Measurements from ENCODE around the gene FSCN2. TPM values are rescaled to one million over a fixed set of nuclear protein-coding genes. Genes with fewer than 3 reads are reported as not detected.

The FSCN2 gene
- total RNA-seq, 1 experiment from 2014 or later = 0.31 TPM

DNA sequence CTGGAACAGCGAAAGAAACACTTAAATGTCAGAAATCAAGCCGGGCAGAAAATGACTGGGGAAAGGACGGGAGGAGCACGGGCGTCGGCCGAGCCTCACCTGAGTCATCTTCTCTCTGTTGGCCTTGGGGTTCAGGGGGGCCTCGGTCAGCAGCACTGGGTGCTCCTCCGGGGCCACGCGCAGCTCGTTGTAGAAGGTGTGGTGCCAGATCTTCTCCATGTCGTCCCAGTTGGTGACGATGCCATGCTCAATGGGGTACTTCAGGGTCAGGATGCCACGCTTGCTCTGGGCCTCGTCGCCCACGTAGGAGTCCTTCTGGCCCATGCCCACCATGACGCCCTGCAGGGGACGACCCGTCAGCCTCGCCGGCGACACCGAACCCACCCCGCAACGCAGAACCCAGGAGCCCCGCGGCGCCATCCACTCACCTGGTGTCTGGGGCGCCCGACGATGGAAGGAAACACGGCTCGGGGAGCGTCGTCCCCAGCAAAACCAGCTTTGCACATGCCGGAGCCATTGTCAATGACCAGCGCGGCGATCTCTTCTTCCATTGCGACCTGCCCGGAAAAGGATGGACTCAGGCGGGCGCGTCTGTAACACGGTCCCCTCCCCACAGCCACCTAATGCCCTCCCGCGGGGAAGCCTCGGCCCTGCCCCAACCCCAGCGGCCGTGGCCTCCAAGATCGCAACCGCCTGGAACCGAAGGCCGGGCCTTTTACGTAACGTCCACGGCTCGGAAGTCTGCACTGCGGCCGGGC lies 16.2 kb upstream of the FSCN2 start:
- H3K27me3 Mint-ChIP-seq (ENCODE audit: low read depth) = peaks cover 10% of the 10 kb centered on the region; the same call in 1 of the 2 replicates
- TF ChIP-seq CDX4 (CRISPR knock-in tag; IDR thresholded peaks at IDR 0.05; ENCODE audit: borderline replicate concordance) (0 out of 2 replicates have a peak, but pooled peaks have one; percentile 22), ZNF425 (CRISPR knock-in tag; conservative IDR thresholded peaks at IDR 0.05) (peak; percentile 85; the same call in 1 of the 2 replicates), KAT7 (CRISPR knock-in tag; IDR thresholded peaks at IDR 0.05; ENCODE audit: borderline replicate concordance) (peak; percentile 25; the same call in 1 of the 2 replicates), EMX1 (CRISPR knock-in tag; IDR thresholded peaks at IDR 0.05) (peak; percentile 90), E2F5 (CRISPR knock-in tag; IDR thresholded peaks at IDR 0.05) (0 out of 2 replicates have a peak, but pooled peaks have one; percentile 40), SP1 (CRISPR knock-in tag; conservative IDR thresholded peaks at IDR 0.05) (no peak), NFATC4 (CRISPR knock-in tag; IDR thresholded peaks at IDR 0.05) (peak; percentile 89), AR (CRISPR knock-in tag; IDR thresholded peaks at IDR 0.05) (peak; percentile 84; the same call in 1 of the 2 replicates), ZNF138 (CRISPR knock-in tag; conservative IDR thresholded peaks at IDR 0.05) (no peak), NR3C1 (CRISPR knock-in tag; conservative IDR thresholded peaks at IDR 0.05; ENCODE audit: low read depth) (no peak), FOXP1 (CRISPR knock-in tag; IDR thresholded peaks at IDR 0.05; ENCODE audit: borderline replicate concordance) (peak; percentile 73; the same call in 1 of the 2 replicates), ZNF671 (CRISPR knock-in tag; IDR thresholded peaks at IDR 0.05) (peak; percentile 76), ZNF396 (CRISPR knock-in tag; IDR thresholded peaks at IDR 0.05; ENCODE audit: borderline replicate concordance) (no peak), ZNF416 (CRISPR knock-in tag; IDR thresholded peaks at IDR 0.05) (peak; percentile 88; the same call in 1 of the 2 replicates), PRRX2 (CRISPR knock-in tag; IDR thresholded peaks at IDR 0.05) (peak; percentile 75), ZNF317 (CRISPR knock-in tag; IDR thresholded peaks at IDR 0.05; ENCODE audit: borderline replicate concordance, low read depth) (no peak), NFE2L1 (CRISPR knock-in tag; IDR thresholded peaks at IDR 0.05) (peak; percentile 54; the same call in 1 of the 2 replicates)
- TF ChIP-seq, protein P1, sequence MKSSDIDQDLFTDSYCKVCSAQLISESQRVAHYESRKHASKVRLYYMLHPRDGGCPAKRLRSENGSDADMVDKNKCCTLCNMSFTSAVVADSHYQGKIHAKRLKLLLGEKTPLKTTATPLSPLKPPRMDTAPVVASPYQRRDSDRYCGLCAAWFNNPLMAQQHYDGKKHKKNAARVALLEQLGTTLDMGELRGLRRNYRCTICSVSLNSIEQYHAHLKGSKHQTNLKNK (CRISPR knock-in tag; IDR thresholded peaks at IDR 0.05) = peak; percentile 50; the same call in 1 of the 2 replicates
- TF ChIP-seq, protein P2, sequence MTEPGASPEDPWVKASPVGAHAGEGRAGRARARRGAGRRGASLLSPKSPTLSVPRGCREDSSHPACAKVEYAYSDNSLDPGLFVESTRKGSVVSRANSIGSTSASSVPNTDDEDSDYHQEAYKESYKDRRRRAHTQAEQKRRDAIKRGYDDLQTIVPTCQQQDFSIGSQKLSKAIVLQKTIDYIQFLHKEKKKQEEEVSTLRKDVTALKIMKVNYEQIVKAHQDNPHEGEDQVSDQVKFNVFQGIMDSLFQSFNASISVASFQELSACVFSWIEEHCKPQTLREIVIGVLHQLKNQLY (CRISPR knock-in tag; IDR thresholded peaks at IDR 0.05) = 0 out of 2 replicates have a peak, but pooled peaks have one; percentile 68
- TF ChIP-seq, protein P3, sequence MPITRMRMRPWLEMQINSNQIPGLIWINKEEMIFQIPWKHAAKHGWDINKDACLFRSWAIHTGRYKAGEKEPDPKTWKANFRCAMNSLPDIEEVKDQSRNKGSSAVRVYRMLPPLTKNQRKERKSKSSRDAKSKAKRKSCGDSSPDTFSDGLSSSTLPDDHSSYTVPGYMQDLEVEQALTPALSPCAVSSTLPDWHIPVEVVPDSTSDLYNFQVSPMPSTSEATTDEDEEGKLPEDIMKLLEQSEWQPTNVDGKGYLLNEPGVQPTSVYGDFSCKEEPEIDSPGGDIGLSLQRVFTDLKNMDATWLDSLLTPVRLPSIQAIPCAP (CRISPR knock-in tag; IDR thresholded peaks at IDR 0.05) = no peak
- TF ChIP-seq, protein P4, sequence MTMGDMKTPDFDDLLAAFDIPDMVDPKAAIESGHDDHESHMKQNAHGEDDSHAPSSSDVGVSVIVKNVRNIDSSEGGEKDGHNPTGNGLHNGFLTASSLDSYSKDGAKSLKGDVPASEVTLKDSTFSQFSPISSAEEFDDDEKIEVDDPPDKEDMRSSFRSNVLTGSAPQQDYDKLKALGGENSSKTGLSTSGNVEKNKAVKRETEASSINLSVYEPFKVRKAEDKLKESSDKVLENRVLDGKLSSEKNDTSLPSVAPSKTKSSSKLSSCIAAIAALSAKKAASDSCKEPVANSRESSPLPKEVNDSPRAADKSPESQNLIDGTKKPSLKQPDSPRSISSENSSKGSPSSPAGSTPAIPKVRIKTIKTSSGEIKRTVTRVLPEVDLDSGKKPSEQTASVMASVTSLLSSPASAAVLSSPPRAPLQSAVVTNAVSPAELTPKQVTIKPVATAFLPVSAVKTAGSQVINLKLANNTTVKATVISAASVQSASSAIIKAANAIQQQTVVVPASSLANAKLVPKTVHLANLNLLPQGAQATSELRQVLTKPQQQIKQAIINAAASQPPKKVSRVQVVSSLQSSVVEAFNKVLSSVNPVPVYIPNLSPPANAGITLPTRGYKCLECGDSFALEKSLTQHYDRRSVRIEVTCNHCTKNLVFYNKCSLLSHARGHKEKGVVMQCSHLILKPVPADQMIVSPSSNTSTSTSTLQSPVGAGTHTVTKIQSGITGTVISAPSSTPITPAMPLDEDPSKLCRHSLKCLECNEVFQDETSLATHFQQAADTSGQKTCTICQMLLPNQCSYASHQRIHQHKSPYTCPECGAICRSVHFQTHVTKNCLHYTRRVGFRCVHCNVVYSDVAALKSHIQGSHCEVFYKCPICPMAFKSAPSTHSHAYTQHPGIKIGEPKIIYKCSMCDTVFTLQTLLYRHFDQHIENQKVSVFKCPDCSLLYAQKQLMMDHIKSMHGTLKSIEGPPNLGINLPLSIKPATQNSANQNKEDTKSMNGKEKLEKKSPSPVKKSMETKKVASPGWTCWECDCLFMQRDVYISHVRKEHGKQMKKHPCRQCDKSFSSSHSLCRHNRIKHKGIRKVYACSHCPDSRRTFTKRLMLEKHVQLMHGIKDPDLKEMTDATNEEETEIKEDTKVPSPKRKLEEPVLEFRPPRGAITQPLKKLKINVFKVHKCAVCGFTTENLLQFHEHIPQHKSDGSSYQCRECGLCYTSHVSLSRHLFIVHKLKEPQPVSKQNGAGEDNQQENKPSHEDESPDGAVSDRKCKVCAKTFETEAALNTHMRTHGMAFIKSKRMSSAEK (CRISPR knock-in tag; IDR thresholded peaks at IDR 0.05; ENCODE audit: borderline replicate concordance) = peak; percentile 57; the same call in 1 of the 2 replicates

More for the DNA sequence above, 16.2 kb upstream of the FSCN2 start:
- ATAC-seq (no peak), DNase-seq (ENCODE audit: low spot score) (no peak)
- Mint-ChIP-seq H3K36me3 (peaks cover 38% of the 10 kb centered on the region), H3K4me3 (peak overlapping the region; percentile 99), H3K27ac (peak overlapping the region; percentile 94), H3K9me3 (peaks cover 4% of the 10 kb centered on the region; the same call in 1 of the 2 replicates), H3K4me1 (peaks cover 41% of the 10 kb centered on the region)
- ChIA-PET POLR2A (interaction anchor here (1.1 to 2.3 kb wide), 7 partner anchors 11 to 117 kb away, joined by 4 to 12 read pairs (median 7); partner anchors contain the start of genes BAHCC1 and FAAP100), CTCF (interaction anchor here (3.6 kb wide), 1 partner anchor 12 kb away, joined by 27 read pairs; no protein-coding TSS in a partner anchor)
